HG02642 (cell line): ENCODE results near the gene CHDH.

Experiments
- ATAC-seq: cut with Tn5 transposase; IDR thresholded peaks from one replicate; pipeline ENCODE4 v1.9.1; 2021; ENCODE audit warnings: mild to moderate bottlenecking; ENCODE audit not compliant: unreplicated experiment, poor library complexity

The CHDH gene

GRCh38 chr3:53829605-53830004 lies 16.6 kb downstream of the CHDH start:
- no peak for ATAC-seq

- ATAC-seq, result no peak
These were observed 17.6 kb downstream of the CHDH start for GRCh38 chr3:53828581-53828980.

DNA sequence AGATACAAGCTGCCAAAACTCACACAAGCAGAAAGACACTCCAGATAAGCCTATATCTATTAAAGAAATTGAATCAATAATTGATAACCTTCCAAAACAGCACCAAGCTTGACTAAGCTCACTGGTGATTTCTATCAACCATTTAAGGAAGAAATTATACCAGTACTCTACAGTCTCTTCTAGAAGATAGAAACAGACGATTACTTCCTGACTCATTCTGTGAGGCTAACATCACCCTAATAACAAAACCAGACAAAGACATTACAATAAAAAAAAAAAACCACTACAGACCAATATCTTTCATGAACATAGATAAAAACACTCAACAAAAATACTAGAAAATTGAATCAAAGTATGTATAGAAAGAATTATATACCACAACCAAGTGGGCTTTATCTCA lies 20.2 kb downstream of the CHDH start:
- ATAC-seq, result no peak

DNA sequence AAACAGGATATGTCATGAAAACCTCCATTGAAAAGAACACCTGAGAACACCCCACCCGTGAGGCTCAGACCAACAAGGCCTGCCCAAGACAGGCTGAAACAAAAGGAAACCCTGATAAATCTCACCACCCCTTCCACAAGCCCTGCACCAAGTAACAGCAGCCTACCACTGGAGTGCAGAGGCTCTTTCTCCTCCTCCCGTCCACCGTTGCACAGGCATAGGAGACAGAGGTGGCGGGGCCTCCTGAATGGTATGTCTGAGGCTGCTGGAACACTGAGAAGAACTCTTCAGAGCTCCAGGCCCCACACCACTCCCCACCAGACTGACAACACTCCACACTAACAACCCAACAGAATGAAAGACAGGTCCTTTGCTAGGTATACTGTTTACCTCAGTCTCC lies 21.4 kb downstream of the CHDH start:
- ATAC-seq, result no peak

DNA sequence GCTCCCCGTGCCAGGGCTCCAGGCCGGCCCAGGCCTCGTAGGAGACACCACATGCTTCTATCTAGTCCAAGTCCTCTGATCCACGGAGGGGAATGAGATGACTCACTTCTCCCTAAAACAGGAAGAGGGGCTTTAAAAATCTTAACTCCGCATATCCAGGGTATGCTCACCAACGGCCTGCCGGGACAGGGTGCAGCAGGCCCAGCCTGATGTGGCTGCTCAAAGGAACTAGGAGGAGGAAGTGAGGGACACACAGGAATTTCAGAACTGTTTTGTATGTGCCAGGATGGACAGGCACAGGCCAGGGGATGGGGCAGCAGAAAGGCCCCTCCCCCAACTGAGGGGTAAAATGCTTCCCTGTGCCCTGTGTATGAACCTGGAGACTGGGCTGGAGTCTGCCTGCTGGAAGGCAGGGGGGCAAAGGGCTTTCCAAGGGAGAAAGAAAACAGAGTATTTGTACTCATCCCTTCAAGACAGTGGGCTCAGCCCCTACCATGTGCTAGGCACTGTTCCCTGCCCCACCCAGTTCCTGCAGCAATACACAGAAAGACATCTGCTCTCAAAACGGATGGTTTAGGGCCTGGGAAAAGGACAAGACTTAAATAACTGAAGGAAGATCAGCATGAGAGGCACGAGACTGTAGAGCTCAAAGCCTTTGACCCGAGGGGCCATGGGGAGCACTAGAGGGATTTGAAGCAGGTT lies 22.1 kb downstream of the CHDH start:
- ATAC-seq, result no peak

GRCh38 chr3:53823026-53823955 lies 22.9 kb downstream of the CHDH start:
- ATAC-seq, result no peak

DNA sequence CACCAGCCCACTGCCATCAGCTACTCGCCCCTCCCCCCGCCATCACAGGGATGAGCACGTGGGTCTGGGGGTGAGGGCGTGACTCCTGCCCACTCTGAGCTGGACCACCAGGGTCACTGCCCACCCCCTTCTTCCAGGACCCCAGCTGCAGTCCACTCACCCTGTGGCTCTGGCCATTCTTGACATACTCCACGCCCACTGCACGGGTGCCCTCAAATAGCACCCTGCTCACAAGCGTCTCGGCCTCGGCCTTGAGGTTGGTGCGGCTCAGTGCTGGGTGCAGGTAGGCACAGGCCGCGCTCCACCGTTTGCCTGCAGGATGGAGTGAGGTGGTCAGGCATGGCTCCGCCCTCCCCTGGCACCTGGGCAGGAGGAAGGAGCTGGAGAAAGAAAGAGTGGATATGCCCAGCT lies 23.9 kb downstream of the CHDH start:
- ATAC-seq, result no peak

DNA sequence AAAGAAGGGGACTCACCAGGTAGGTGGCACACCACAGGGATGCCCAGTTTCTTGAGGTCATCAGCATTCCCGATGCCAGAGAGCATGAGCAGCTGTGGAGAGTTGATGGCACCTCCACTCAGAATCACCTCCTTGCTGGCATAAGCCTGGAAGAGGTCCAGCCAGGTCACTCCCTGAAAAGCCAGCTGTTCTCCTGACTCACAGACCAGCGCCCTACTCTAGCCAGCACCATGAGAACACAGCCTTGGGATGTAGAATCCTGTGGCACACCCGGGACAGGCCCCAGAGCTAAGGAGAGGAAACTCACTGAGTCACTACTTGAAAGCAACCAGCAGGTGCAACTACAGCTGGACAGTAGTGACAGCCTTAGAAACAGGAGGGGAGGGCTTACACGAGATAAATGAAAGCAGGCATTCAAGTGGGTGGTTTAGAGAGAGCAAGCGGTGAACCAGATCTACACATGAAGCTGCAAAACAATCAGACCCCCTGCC lies 24.5 kb downstream of the CHDH start:
- no peak for ATAC-seq

DNA sequence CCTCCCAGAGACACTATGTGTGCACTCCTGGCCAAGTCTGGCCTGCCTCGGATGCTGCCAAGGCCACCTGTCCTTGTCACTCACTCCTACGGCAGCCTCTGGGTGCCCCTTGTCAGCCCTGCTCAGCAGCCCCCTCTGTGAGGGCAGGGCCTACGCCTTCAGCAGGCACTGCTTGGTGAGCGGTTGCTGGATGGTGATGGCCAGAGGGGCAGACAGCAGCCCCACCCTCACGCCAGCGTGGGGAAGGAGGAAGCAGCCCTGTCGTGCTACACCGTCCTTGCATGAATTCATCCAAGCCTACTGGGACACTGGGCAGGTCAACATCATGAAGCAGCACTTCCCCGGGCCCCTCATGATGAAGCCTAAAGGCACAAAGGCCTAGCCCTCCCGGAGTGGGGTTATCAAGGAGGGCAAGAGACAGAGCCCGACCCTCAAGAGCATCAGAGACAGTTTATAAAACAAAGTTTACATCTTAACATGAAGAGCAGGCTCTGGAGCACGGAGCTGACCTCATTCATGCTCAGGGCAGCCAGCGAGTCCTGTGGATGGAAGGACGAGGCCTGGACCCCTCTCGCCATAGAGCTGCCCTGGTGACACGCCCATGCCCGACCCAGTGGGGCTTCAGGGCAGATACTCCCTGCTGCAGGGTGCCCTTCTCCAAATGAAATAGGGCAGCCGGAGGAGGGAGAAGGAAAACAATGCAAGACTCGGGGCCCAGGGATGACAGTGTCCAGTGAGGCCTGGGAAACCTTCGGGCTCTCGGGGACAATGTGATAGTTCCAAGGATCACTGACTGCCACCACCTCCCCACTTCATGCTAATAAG lies 25.3 kb downstream of the CHDH start:
- no peak for ATAC-seq

GRCh38 chr3:53820084-53820483 lies 26.1 kb downstream of the CHDH start:
- no peak for ATAC-seq

- no peak for ATAC-seq
These were observed 26.9 kb downstream of the CHDH start for GRCh38 chr3:53819163-53819868.

DNA sequence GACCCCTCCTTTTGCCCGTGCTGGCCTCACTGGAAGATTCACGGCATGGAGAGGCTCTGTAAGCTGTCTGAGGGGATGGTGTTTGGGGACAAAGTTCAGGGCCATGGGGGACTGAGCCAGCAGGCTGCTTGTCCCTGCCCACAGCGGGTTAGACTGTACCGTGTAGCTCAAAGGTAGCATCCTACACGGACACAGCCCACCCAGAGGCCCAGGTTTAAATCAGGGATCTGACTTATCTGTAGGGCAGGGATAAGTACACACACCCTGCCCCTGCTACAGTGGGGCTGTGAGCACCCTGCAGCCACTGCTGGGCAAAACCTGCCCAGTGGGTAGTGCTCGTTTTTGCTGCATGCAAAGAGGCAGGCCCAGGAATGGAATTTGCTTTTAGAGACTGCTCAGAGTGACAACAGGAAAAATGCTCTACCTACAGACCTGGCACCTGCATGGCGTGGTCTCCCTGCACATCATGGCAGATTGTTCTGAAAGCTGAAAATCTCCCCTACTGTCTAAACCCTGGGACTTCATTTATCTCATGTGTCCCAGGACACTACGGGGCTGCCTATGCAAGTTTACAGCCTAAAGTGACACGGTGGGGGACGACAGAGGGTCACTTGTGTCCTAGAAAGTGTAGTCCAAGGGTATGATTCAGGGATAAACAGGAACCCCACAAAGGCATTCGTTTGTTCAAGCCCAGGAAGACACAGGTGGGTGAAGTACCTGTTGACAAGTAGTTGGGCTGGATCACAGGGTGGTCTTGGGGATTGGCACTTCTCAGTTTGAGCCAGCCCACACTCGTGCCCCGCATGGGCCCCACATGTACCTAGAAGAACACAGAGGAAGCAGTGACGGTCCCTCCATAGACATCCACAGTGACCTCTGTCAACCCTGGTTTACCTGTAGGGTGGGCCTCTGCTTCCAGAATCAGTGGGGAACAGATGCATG lies 27.7 kb downstream of the CHDH start:
- ATAC-seq, result no peak

- no peak for ATAC-seq
These were observed 28.4 kb downstream of the CHDH start for GRCh38 chr3:53817809-53818208.

GRCh38 chr3:53817211-53817610 lies 29.0 kb downstream of the CHDH start:
- no peak for ATAC-seq

GRCh38 chr3:53816425-53816824 lies 29.8 kb downstream of the CHDH start:
- no peak for ATAC-seq

- no peak for ATAC-seq
These were observed 30.6 kb downstream of the CHDH start for GRCh38 chr3:53815651-53816050.

DNA sequence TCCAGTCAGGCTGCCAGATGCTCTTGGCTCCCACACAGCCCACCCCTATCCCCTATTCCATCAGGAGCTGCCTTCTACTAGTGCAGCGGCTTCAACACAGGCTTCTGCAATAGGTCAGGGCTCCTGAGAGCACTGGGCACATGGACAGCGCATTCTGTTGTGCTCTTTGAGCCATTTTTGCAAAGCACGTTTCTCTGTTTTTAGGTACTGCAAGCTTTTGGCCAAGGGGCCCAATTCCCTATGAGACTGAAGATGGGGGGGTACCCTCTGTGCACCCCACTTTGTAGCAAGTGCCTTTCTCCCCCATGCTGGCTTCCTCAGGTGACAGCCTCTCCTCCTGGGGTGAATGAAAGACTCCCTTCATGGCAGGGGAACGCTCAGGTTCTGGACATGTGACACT lies 31.2 kb downstream of the CHDH start:
- no peak for ATAC-seq

DNA sequence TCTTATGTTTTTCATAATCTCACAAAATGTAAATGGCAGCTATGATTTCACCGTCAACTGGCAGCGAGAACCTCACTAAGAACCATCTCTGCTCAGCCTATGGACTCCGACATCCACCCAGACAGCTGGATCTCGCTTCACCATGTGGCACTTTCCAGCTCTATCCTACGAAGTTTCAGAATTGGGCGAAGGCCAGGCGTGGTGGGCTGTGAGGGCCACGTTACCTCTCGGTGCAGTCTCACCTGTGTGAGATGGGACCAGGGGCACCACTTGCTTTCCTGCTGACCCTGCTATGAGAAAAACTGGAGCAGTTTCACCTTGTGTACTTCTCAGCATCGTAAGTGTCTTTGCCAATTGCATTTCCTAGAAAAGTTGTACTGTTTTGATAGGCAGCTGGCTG lies 32.3 kb downstream of the CHDH start:
- no peak for ATAC-seq

- ATAC-seq, result no peak
These were observed 33.0 kb downstream of the CHDH start for GRCh38 chr3:53813229-53813628.
